Suppressor macrophage treated with lipopolysaccharide for 4 hours (primary cell): ENCODE results near the gene ZG16.
"Not testable (repeated sequence)": the region's sequence is repeated elsewhere in the genome, so short reads cannot be mapped to it uniquely, and the experiment has no call there.

Experiments used
- DNase-seq: peaks from one replicate; pipeline ENCODE4 v3.0.0-alpha.2; 2020

Gene ZG16, protein sequence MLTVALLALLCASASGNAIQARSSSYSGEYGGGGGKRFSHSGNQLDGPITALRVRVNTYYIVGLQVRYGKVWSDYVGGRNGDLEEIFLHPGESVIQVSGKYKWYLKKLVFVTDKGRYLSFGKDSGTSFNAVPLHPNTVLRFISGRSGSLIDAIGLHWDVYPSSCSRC

DNA sequence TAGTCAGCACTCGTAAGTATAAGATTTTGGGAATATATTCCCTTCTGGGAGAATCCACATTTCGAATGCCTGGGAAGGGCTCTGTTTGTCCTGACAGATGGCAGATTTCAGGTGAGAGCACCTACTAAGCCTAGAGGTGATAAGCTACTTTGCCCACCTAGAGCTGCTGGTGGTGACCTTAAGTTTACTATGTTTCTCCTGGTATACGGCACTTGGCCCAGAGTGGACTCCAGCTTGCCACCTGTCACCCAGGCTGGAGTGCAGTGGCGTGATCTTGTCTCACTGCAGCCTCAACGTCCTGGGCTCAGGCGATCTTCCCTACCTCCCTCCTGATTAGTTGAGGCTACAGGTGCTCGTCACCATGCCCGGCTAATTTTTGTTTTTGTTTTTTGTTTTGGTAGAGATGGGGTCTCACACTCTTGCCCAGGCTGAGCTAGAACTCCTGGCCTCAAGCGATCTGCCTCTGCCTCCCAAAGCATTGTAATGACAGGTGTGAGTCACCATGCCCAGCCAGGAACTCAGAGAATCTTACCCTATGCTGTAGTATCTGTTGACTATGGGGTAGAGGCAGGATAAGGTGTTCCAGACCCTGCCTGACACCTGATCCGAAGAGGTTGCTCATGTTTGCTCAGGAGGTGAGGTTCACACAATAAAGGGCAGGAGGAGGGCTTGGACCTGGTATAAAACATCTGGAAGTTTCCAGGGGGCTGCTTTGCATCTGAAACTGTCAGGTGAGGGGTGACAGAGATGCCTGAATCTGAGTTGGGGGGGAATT, at the start of gene ZG16:
TSS of gene ZG16 (plus strand) at position 681 of the 775 bp plus-strand sequence. CDS start 1,011 bp downstream, outside the sequence.
- DNase-seq = no peak

DNA sequence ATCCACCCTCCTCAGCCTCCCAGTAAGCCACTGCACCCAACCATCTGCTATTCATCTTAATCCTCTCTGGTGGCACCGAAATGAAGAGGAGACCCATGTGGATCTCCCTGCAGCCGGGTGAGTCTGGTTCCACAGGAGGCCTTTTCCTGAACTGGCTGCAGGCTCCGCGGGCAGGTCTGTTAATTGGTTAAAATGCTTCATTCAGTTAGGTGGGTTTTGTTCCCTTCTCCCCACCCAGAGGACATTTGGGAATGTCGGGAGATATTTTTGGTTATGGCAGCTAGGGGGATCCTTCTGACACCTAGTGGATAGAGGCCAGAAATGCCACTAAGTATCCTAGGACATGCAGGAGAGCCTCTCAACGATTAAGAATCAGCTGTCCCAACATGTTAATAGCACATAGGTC, 48.9 kb upstream of the ZG16 start:
- DNase-seq = peak; percentile 42

DNA sequence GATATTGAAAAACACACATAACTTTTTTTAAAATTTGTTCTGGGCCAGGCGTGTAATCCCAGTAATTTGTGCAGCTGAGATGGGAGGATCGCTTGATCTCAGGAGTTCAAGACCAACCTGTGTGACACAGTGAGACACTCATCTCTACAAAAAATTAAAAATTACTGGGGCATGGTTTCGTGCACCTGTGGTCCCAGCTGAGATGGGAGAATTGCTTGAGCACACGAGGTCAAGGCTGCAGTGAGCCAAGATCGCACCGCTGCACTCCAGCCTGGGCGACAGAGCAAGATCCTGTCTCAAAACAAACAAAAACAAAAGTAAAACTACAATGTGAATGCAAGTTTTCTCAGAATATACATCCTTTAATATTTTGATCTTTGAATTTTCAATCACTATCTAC, 47.4 kb upstream of the ZG16 start:
- DNase-seq = no peak

DNA sequence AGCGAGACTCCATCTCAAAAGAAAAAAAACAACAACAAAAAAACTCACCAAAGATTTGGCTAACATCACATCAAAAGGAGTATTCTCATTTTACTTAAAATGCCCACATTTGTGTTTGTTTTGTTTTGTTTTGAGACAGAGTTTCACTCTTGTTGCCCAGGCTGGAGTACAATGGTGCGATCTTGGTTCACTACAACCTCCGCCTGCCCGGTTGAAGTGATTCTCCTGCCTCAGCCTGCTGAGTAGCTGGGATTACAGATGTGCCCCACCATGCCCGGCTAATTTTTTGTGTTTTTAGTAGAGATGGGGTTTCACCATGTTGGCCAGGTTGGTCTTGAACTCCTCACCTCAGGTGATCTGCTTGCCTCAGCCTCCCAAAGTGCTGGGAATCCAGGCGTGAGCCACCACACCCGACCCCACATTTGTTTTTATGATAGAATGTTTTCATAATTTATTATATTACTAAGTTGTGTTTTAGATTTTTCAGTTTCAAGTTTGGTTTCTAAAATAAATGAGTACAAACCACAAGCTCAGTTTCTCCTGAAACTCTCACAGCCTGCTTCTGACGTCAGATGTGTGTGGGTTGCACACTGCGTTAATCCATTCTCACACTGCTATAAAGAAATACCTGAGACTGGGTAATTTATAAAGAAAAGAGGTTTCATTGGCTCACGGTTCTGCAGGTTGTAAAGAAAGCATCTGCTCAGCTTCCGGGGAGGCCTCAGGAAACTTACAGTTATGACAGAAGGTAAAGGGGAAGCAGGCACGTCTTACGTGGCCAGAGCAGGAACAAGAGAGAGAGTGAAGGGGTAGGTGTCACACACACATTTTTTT, 46.1 kb upstream of the ZG16 start:
- not testable (repeated sequence) for DNase-seq

DNA sequence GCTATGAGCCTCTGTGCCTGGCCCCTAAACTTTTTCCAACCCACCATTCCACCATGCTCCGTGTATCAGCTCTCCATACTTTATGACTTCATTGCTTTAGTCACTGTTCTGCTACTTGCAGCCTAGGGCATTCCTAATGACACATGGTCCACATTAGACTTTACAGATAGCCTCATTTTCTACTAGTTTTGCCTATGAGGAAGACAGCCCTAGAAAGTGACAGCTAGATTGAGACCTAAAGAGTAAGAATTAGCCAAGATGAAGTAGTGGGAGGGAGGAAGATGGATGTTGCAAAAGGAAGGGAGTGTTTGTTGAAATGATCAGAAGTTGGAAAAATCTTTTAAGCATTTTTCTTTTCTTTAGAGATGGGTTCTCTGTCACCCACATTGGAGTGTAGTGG, 43.3 kb upstream of the ZG16 start:
- DNase-seq = peak; percentile 74

DNA sequence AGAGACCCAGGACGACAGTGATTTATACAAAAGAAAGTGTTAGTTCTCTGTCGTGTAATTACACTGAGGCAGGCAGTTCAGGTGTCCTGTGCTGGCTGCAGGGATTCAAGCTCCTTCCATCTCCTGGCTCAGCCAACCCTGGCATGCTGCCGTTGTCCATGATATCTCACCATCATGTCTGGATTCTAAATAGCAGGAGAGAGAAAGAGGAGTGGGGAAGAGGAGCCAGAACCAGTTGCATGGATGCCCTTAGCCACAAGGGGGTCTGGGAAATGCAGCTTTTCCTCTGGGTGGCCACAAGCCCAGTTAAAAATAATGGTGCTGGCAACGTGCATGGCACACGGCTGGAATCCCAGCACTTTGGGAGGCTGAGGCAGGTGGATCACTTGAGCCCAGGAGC, 41.9 kb upstream of the ZG16 start:
- DNase-seq = no peak

DNA sequence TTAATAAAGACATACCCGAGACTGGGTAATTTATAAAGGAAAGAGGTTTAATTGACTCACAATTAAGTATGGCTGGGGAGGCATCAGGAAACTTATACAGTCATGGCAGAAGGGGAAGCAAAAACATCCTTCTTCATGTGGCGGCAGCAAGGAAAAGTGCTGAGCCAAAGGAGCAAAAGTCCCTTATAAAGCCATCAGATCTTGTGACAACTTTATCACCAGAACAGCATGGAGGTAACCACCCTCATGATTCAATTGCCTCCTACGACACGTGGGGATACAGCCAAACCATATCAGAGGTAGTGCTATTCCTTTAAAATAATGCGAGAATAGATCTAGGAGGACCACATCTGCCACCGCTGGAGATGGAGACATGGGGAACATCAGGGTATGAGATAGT, 41.3 kb upstream of the ZG16 start:
- peak; percentile 84 for DNase-seq

DNA sequence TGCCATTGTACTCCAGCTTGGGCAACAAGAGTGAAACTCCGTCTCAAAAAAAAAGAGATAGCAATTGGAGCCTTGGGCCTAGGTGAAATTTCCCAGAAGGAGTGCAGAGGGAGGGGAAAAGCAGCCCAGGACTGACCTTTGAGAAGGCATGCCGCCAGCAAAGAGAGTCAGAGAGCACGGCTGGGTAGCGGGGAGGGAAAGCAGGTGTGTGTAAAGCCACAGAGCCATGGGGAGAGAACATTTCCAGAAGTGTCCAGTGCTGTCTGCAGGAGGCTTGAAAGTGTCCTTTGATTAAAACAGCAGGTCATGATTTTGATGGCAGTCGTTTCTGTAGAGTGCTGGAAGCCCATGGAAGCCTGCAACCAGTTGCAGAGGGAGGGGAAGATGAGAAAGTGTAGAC, 40.3 kb upstream of the ZG16 start:
- DNase-seq = no peak

DNA sequence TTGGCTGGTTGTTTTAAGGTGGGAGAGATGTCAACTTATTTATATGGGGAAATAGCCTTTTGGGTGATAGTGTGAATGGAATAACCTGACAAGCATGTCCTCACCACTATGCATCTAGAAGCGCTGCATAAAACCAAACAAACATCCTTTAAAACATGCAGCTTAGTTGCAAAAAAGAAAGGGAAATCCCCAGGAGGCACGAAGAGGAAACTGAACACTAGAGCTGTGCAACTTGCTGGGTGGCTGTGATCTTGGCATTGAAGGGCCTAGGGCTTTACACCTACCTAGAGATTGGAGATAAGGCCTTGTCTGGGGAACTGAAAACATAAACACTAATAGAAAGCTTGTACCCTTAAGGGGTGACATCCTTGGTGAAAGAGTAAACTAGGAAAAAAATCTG, 39.5 kb upstream of the ZG16 start:
- peak; percentile 68 for DNase-seq

DNA sequence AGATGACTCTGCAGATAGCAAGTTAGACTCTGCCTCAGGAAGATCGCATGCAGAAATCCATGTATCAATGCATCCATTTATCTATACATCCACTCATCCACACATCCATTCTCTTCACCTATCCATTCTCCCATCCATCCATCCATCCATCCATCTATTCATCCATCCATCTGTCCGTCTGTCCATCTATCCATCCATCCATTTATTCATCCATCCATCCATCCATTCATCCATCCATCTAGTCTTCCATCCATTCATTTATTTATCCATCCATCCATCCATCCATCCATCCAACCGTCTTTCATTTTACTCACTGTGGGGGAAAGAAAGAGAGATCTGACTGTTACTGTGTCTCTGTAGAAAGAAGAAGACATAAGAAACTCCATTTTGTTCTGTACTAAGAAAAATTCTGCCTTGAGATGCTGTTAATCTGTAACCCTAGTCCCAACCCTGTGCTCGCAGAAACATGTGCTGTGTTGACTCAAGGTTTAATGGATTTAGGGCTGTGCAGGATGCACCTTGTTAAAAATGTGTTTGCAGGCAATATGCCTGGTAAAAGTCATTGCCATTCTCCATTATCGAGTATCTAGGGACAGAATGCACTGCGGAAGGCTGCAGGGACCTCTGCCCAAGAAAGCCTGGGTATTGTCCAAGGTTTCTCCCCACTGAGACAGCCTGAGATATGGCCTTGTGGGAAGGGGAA, 38.0 kb upstream of the ZG16 start:
- DNase-seq = not testable (repeated sequence)

DNA sequence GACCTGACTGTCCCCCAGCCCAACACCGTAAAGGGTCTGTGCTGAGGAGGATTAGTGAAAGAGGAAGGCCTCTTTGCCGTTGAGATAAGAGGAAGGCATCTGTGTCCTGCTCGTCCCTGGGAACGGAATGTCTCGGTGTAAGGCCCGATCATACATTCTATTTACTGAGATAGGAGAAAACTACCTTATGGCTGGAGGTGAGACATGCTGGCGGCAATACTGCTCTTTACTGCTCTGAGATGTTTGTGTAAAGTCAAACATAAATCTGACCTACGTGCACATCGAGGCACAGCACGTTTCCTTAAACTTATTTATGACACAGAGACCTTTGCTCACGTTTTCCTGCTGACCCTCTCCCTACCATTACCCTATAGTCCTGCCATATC, 37.4 kb upstream of the ZG16 start:
- DNase-seq = not testable (repeated sequence)

DNA sequence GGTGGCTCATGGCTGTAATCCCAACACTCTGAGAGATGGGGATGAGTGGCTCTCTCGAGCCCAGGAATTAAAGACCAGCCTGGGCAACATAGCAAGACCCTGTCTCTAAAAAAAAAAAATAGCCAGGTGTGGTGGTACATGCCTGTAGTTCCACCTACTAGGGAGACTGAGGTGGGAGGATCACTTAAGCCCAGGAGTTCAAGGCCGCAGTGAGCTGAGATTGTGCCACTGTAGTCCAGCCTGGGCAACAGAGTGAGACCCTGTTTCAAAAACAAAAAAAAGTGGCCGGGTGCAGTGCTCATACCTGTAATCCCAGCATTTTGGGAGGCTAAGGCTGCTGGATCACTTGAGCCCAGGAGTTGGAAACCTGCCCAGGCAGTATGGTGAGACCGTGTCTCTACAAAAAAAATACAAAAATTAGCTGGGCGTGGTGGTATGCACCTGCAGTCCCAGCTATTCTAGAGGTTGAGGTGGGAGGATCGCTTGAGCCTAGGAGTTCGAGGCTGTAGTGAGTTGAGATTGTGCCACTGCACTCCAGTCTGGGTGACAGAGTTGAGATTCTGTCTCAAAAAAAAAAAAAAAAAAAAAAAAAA, 35.3 kb upstream of the ZG16 start:
- no peak for DNase-seq

DNA sequence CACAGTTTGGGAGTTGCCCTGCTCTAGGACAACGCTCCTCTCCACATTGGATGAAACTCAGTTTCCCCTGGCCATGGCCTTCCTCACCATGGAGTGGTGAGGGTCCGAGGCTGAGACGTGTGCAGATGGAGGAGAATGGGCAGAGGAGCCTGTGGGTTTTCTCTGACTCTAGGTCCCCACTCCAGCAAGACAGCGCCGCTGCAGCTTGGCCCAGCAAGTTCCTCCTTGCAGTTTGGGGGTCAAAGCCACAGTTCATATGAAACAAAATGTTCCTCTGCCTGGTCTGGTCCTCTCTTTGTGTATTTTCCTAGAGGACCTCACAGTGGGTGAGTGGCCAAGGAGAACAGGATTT, 34.6 kb upstream of the ZG16 start:
- DNase-seq = no peak

DNA sequence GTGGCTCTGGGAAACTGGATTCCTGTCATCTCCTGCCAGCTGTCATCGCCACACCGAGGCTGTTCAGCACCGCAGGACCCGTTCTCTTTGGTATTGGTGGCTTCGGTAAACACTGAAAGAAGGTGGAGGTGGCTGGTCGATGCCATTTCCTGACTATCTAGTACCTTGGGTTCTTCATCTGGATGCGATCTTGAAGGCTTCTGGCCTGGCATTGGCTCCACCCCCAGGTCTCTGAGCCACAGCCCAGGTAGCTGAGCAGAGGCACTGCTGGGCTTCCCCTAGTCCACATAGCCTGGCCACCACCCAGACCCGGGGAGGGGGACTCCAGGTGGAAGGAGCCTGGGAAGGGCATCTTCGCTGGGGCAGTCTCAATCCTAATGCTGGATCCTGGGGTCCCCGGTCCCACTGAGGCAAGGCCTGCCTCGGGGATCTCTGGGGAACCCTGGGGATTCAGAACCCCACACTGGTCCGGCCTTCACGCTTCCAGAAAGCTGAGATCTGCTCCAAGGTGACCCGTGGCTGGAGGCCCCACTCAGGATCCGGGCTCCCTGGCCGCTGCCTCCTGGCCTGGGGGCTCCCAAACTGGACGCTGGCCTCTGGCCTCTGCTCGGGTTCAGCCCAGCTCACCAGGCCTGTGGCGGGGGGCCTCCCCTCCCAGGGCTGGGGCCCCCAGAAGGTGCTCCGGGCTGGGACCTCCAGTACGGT, 34.1 kb upstream of the ZG16 start:
- DNase-seq = no peak

DNA sequence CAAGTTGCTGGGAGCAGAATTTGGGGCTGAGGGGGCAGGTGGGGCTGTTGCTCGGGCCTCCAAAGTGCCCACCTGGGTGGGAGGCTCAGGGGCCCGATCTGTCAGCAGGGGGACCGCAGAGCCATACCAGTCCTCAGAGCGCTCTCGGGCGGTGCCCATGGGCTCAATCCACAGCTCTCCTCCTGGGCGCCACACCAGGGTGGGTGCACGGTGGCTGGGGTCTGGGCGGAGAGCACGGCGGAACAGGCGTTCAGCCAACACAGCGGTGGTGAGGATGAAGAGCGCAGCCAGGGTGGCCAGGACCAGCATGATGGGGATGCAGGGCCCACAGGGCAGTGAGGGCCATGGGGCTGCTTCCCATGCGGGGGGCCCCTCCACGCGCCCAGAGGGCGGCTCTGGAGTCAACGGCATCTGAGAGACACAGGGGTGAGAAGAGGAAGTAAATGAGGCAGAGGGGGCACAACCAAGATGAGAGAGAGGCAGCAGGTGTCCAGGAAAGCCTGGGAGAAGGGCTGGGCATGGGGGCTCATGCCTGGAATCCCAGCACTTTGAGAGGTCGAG, 33.4 kb upstream of the ZG16 start:
- no peak for DNase-seq

DNA sequence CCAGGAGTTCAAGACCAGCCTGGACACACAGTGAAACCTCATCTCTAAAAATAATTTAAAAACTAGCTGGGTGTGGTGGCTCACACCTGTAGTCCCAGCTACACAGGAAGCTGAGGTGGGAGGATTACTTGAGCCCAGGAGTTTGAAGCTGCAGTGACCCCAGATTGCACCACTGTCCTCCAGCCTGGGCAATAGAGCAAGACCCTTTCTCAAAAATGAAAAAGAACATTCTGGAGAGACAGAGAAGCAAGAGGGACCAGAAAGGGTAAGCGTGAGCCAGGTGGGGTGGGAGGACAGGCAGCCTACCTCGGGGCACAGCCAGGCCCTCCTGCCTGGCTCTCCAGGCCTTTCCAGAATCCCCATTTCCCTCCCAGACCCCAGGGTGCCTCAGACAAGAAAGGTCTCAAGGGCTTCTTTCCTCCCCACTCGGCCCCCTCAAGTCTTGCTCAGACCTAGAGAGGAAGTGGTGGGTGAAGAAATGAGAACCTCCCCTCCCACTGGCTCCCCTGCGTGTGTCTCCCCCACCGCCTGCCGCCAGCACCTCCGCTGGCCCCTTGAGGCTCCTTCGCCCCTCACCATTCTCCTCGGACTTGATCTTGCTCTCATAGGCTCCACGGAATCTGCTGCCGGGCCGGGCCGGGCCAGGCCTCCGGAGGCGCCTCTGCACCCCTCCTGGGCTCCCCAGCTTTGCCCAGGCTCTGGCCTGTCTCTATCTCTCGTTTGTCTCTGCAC, 32.8 kb upstream of the ZG16 start:
- peak; percentile 44 for DNase-seq

DNA sequence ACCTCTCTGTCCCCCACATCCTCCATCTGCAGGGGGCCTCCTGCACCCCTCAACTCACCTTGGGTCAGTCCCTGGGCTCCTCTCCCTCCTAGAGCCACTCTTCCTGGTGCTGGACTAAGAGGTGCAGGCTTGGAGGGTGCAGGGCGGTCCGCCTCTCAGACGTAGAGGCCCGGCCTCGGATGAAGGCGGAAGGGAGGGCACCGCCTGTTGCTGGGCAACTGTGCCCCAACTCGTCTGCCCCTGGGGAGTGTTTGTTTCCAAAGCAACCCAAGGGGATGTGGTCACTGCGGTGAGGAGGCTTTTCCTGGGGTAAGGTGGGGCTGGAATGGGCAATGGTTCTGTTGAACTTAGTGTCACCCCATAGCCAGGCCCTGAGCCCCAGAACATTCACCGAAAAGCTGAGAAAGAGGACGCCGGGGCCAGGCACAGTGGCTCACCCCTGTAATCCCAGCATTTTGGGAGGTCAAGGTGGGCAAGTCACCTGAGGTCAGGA, 32.2 kb upstream of the ZG16 start, which contains the start of gene C16orf54:
TSS of gene C16orf54 (minus strand) at position 138 of the 493 bp plus-strand sequence. CDS start 1,039 bp downstream, outside the sequence.
- DNase-seq = peak; percentile 72

DNA sequence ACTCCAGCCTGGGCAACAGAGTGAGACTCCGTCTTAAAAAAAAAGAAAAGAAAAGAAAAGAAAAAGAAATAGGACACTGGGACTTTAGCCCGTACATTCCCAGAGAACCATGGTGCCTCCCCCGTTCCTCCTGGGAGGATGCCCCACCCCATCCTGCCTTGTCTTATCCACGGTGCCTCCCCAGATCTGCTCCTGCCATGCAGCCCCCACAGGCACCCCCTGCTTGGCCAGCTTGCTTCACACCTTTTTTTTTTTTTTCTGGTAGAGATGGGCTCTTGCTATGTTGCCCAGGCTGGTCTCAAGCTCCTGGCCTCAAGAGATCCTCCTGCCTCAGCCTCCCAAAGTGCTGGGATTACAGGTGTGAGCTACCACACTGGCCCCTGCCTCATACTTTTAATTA, 31.5 kb upstream of the ZG16 start:
- DNase-seq = not testable (repeated sequence)

DNA sequence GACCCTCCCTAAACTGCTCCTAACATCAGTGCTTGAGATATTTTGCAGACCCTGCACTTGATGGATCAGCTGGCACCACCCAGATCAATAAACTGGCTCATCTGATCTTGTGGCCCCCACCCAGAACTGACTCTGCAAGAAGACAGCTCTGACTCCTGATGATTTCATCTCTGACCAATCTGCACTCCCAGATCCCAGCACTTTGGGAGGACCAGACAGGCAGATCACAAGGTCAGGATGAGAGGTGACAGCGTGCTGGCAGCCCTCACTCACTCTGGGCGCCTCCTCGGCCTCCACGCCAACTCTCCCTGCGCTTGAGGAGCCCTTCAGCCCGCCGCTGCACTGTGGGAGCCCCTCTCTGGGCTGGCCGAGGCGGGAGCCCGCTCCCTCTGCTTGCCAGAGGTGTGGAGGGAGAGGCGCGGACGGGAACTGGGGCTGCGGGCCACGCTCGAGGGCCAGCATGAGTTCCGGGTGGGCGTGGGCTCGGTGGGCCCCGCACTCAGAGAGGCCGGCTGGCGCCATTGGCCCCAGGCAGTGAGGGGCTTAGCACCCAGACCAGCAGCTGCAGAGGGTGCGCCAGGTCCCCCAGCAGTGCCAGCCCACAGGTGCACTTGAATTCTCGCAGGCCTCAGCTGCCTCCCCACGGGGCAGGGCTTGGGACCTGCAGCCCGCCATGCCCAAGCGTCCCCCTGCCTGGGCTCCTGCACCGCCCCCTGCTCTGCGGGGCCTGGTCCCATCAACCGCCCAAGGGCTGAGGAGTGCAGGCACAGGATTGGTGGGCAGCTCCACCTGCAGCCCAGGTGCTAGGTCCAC, 29.9 kb upstream of the ZG16 start:
- DNase-seq = no peak

DNA sequence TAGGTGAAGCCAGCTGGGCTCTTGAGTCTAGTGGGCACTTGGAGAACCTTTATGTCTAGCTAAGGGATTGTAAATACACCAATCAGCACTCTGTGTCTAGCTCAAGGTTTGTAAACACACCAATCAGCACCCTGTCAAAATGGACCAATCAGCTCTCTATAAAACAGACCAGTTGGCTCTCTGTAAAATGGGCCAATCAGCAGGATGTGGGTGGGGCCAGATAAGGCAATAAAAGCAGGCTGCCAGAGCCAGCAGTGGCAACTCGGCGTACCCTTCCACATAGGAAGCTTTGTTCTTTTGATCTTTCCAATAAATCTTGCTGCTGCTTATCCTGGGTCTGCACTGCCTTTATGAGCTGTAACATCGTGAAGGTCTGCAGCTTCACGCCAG, 29.3 kb upstream of the ZG16 start:
- DNase-seq = not testable (repeated sequence)
